GM23338 (cell line): Measurements from ENCODE around the gene SPTB. TPM values are rescaled to one million over a fixed set of nuclear protein-coding genes. Genes with fewer than 3 reads are reported as not detected.

ENCODE experiments used
- ATAC-seq: fragments of 200-7000 bp; cut with Tn5 transposase; 3 replicates; pipeline ENCODE4 v1.9.1; 2020
- DNase-seq: peaks from one replicate; pipeline ENCODE4 v3.0.0-alpha.2; 2015; ENCODE audit warnings: low spot score
- H2AFZ ChIP-seq: fragments of 200-600 bp; sonication (generic); 2 replicates; pipeline ENCODE4 v1.8.0; 2016; ENCODE audit warnings: antibody characterized with exemption, mild to moderate bottlenecking, moderate library complexity
- H3F3A ChIP-seq: fragments of 200-600 bp; sonication (generic); replicated peaks from 2 replicates; pipeline ENCODE4 v1.8.0; 2017; ENCODE audit warnings: antibody characterized with exemption, mixed run types, low read depth
- H3K27ac ChIP-seq: fragments of 200-600 bp; sonication (generic); 2 replicates; pipeline ENCODE4 v1.6.1; 2016; ENCODE audit warnings: low read depth
- H3K27me3 ChIP-seq: fragments of 200-600 bp; sonication (generic); 2 replicates; pipeline ENCODE4 v1.8.0; 2016; ENCODE audit warnings: mild to moderate bottlenecking, mixed run types, moderate library complexity; ENCODE audit not compliant: insufficient read depth
- H3K36me3 ChIP-seq: fragments of 200-600 bp; sonication (generic); 2 replicates; pipeline ENCODE4 v1.8.0; 2016; ENCODE audit warnings: mild to moderate bottlenecking; ENCODE audit not compliant: insufficient read depth
- H3K4me1 ChIP-seq: fragments of 200-600 bp; sonication (generic); 2 replicates; pipeline ENCODE4 v1.8.0; 2016; ENCODE audit warnings: mild to moderate bottlenecking, moderate library complexity; ENCODE audit not compliant: insufficient read depth
- H3K4me2 ChIP-seq: fragments of 200-600 bp; sonication (generic); 2 replicates; pipeline ENCODE4 v1.7.1; 2017; ENCODE audit warnings: mixed run types
- H3K4me3 ChIP-seq: fragments of 200-600 bp; sonication (generic); 2 replicates; pipeline ENCODE4 v1.6.1; 2016; ENCODE audit warnings: mixed run types
- H3K79me2 ChIP-seq: fragments of 200-600 bp; sonication (generic); replicated peaks from 2 replicates; pipeline ENCODE4 v1.8.0; 2017; ENCODE audit warnings: mild to moderate bottlenecking; ENCODE audit not compliant: insufficient read depth
- H3K9me2 ChIP-seq: fragments of 200-600 bp; sonication (generic); 2 replicates; pipeline ENCODE4 v1.8.0; 2017; ENCODE audit not compliant: insufficient read depth
- H4K20me1 ChIP-seq: fragments of 200-600 bp; sonication (generic); replicated peaks from 2 replicates; pipeline ENCODE4 v1.8.0; 2017; ENCODE audit warnings: mild to moderate bottlenecking; ENCODE audit not compliant: insufficient read depth
- H3K27ac Mint-ChIP-seq: 2 replicates; pipeline ENCODE4 v1.8.0; 2020; ENCODE audit warnings: inconsistent platforms, mild to moderate bottlenecking, moderate library complexity, mixed read lengths
- H3K27me3 Mint-ChIP-seq: 3 replicates; pipeline ENCODE4 v1.8.0; 2022; ENCODE audit warnings: low read depth, mild to moderate bottlenecking, moderate library complexity, mixed read lengths, inconsistent platforms; ENCODE audit not compliant: insufficient read depth, poor library complexity
- H3K36me3 Mint-ChIP-seq: 3 replicates; pipeline ENCODE4 v1.8.0; 2021; ENCODE audit warnings: low read depth, mild to moderate bottlenecking, inconsistent platforms, moderate library complexity, mixed read lengths
- H3K4me1 Mint-ChIP-seq: 3 replicates; pipeline ENCODE4 v1.8.0; 2020; ENCODE audit warnings: mild to moderate bottlenecking, inconsistent platforms, mixed read lengths
- H3K4me3 Mint-ChIP-seq: 3 replicates; pipeline ENCODE4 v1.8.0; 2021; ENCODE audit warnings: moderate library complexity, mild to moderate bottlenecking, inconsistent platforms, mixed read lengths
- H3K9me3 Mint-ChIP-seq: 3 replicates; pipeline ENCODE4 v1.8.0; 2020; ENCODE audit warnings: moderate library complexity, mild to moderate bottlenecking, inconsistent platforms, mixed read lengths
- CREB1 ChIP-seq: fragments of 250-450 bp; sonication (Bioruptor Pico); IDR thresholded peaks from 2 replicates; pipeline ENCODE4 v1.5.0; 2020; ENCODE audit warnings: low read depth, mild to moderate bottlenecking, moderate library complexity
- CTCF ChIP-seq, 2 experiments: fragments of 200-600 bp in 1 of 2; sonication (generic) in 1 of 2; conservative IDR thresholded peaks; 2 replicates each; pipeline versions ENCODE4 v1.5.1 to v1.6.1; 2016 to 2017; ENCODE audit warnings: antibody characterized with exemption in 2 of 2, low read depth in 2 of 2, mild to moderate bottlenecking in 2 of 2, moderate library complexity in 1 of 2
- ETS1 ChIP-seq: IDR thresholded peaks from 2 replicates; pipeline ENCODE4 v1.6.1; 2016; ENCODE audit warnings: antibody characterized with exemption
- EZH2 ChIP-seq: fragments of 200-600 bp; sonication (generic); IDR thresholded peaks from one replicate; pipeline ENCODE4 v1.8.0; 2017; ENCODE audit warnings: antibody characterized with exemption, mild to moderate bottlenecking, low read depth; ENCODE audit not compliant: unreplicated experiment
- EZH2phosphoT487 ChIP-seq: fragments of 200-600 bp; sonication (generic); IDR thresholded peaks from one replicate; pipeline ENCODE4 v1.8.1; 2018; ENCODE audit warnings: antibody characterized with exemption; ENCODE audit not compliant: unreplicated experiment
- JUNB ChIP-seq: IDR thresholded peaks from one replicate; pipeline ENCODE4 v1.6.1; 2016; ENCODE audit warnings: antibody characterized with exemption; ENCODE audit not compliant: unreplicated experiment
- NANOG ChIP-seq: IDR thresholded peaks from 2 replicates; pipeline ENCODE4 v1.6.1; 2016; ENCODE audit warnings: antibody characterized with exemption, borderline replicate concordance
- POLR2AphosphoS5 ChIP-seq: IDR thresholded peaks from 2 replicates; pipeline ENCODE4 v1.6.1; 2016; ENCODE audit warnings: antibody characterized with exemption, low read depth
- REST ChIP-seq: IDR thresholded peaks from one replicate; pipeline ENCODE4 v1.6.1; 2018; ENCODE audit warnings: antibody characterized with exemption; ENCODE audit not compliant: unreplicated experiment
- STAT1 ChIP-seq: IDR thresholded peaks from one replicate; pipeline ENCODE4 v1.6.1; 2016; ENCODE audit warnings: antibody characterized with exemption; ENCODE audit not compliant: unreplicated experiment
- ZNF114 ChIP-seq: fragments of 250-450 bp; sonication (Bioruptor Pico); IDR thresholded peaks from 2 replicates; pipeline ENCODE4 v1.5.0; 2020; ENCODE audit warnings: mild to moderate bottlenecking, moderate library complexity
- ZNF462 ChIP-seq: fragments of 250-450 bp; sonication (Bioruptor Pico); IDR thresholded peaks from 2 replicates; pipeline ENCODE4 v1.5.0; 2020; ENCODE audit warnings: mild to moderate bottlenecking, moderate library complexity
- polyA plus RNA-seq: library from polyadenylated mRNA; unstranded; fragments of >200 nt; fragmentation: Nextera tagmentation; extraction: Ambion mirVana; gene quantifications from 2 replicates; pipeline ENCODE4 v1.2.1, GENCODE V29; 2016
- total RNA-seq: library from RNA; depleted of rRNA; stranded (reverse); fragments of >200 nt; shearing (Covaris generic); gene quantifications from 2 replicates; pipeline ENCODE4 v1.2.3, GENCODE V29; 2014

Gene SPTB
- total and polyA plus RNA-seq, 2 experiments from 2014 or later, result 1.1 to 1.9 TPM

GRCh38 chr14:64747327-64747726 lies 132.4 kb downstream of the SPTB start:
- no peaks in the 10 kb centered on the region for H3K9me3 Mint-ChIP-seq
- TF ChIP-seq ZNF114 (CRISPR knock-in tag) (no peak), ETS1 (no peak), NANOG (no peak), JUNB (no peak), REST (no peak), CREB1 (CRISPR knock-in tag) (no peak), EZH2phosphoT487 (no peak), CTCF (conservative IDR thresholded peaks at IDR 0.05; ENCODE audit: low read depth in 2 of 2) (no peak), ZNF462 (no peak), STAT1 (no peak), EZH2 (no peak), POLR2AphosphoS5 (no peak)

More at GRCh38 chr14:64747327-64747726, 132.4 kb downstream of the SPTB start:
- Mint-ChIP-seq H3K4me1 (peaks cover 12% of the 10 kb centered on the region; the same call in 2 of the 3 replicates), H3K4me3 (no peak overlapping the region), H3K27me3 (peaks cover 21% of the 10 kb centered on the region), H3K27ac (no peak overlapping the region), H3K36me3 (peaks cover 62% of the 10 kb centered on the region)
- ATAC-seq, result no peak
- Histone ChIP-seq H3K36me3 (peaks cover 5% of the 10 kb centered on the region), H3K4me1 (peaks cover 3% of the 10 kb centered on the region; the same call in 1 of the 2 replicates), H3F3A (no peaks in the 10 kb centered on the region), H3K79me2 (no peaks in the 10 kb centered on the region), H4K20me1 (0 out of 2 replicates have a peak, but pooled peaks cover 3% of the 10 kb centered on the region), H3K4me3 (no peak overlapping the region), H3K4me2 (no peak overlapping the region), H3K27ac (no peak overlapping the region), H3K27me3 (no peaks in the 10 kb centered on the region), H2AFZ (no peak overlapping the region), H3K9me2 (no peaks in the 10 kb centered on the region)
- no peak for DNase-seq
